NB4 (cell line): ENCODE data around the gene BAIAP2.

ENCODE experiments used
- CTCF ChIP-seq: IDR thresholded peaks from one replicate; pipeline ENCODE4 v1.5.1; 2012; ENCODE audit warnings: low read depth, low read length
- MYC ChIP-seq: IDR thresholded peaks from 2 replicates; pipeline ENCODE4 v1.6.1; 2011; ENCODE audit warnings: low read depth, low read length
- POLR2A ChIP-seq: IDR thresholded peaks from 2 replicates; pipeline ENCODE4 v1.6.1; 2011; ENCODE audit warnings: mild to moderate bottlenecking; ENCODE audit not compliant: insufficient read length; ENCODE audit errors: extremely low read depth

GRCh38 chr17:81022344-81022676 is 12.6 kb upstream of the BAIAP2 start:
- TF ChIP-seq POLR2A (no peak), CTCF (no peak), MYC (no peak)
